Amniotic epithelial cell (primary cell): ENCODE measurements around the gene VDAC2.

Experiments
- DNase-seq: peaks from one replicate; pipeline ENCODE4 v3.0.0-alpha.2; 2010; ENCODE audit warnings: low read depth

Gene VDAC2

GRCh38 chr10:75253281-75254220 is 43.0 kb downstream of the VDAC2 start:
- DNase-seq, result no peak

GRCh38 chr10:75254739-75255138 is 44.1 kb downstream of the VDAC2 start:
- no peak for DNase-seq

DNA sequence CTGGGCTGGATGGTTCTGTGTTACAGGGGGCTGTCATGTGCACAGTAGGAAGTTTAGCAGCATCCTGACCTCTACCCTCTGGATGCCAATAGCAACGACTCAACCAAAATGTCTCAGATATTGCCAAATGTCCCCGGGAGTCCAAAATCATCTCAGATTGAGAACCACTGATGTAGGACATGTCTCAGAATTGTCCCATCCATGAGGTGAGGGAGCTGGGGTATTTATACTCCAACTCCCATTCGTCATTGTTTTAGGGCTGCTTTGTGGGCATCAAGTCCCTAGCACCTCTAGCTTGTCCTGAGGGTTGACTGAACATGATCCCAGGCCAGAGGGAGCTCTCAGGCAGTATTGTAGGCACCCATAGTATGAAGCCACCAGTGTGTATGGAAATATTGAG is 50.4 kb downstream of the VDAC2 start:
- no peak for DNase-seq

DNA sequence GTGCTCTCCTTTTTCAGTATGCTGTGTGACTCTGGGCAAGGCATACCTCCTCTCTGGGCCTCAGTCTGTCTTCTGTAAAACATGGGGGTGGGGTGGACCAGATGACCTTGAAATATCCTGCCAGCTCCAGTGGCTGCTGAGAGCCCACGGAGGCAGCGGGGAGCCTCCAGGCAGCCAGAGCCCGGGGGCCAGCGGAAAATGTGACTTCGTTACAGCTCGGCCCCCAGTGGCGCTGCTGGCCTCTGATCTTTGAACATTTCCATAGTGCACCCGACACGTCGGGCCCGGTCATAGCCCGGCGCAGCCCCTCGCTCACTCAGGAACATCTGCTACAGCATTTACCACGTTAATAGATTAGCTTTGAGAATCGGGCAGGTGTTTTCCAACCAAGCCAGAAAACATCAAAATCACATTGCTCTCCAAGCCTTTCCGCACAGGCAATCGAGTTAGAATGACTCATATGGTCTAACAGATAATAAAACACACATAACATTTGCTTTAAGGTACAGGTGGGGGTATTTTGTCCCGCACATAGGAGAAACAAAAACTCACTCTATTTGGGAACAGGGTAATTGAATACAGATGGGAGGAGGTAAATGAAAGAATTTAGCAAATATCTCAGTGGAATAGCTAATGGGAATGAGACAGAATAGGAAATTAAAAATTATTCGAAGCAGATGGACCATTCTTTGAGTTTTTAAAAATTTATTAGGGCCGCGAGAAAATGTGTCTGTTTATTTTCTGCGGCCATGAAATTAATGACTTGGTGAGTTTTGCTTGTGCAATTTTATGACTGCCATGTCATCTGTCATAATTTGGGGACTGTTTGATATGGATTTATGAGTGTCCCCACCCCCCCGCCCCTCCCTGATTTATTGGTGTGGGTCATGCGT is 51.5 kb downstream of the VDAC2 start:
- DNase-seq, result no peak

- DNase-seq, result no peak
Observed at GRCh38 chr10:75263806-75264205, 53.2 kb downstream of the VDAC2 start.

- no peak for DNase-seq
Observed at GRCh38 chr10:75265856-75266255, 55.3 kb downstream of the VDAC2 start.

GRCh38 chr10:75266945-75267344 is 56.3 kb downstream of the VDAC2 start:
- DNase-seq, result peak; percentile 16

- DNase-seq, result no peak
Observed at GRCh38 chr10:75269605-75270004, 59.0 kb downstream of the VDAC2 start.

DNA sequence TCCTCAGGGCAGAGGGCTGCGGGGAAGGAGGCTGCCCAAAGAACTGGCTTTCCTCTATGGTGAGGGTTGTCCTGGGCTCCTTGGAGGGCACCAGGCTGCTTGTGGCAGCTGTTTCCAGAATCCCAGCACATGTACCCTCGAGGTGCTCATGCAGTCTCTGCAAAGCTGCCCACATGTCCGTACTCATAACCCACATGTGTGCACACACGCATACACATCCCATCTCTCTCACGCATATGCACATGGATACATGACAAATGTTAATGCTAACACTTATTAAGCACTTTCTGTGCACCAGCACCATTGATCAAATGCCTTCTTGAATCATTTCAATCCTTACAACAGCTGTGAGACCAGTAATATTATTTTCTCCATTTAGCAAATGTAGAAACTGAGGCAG is 61.5 kb downstream of the VDAC2 start:
- no peak for DNase-seq

- DNase-seq, result no peak
Observed at GRCh38 chr10:75272896-75273295, 62.3 kb downstream of the VDAC2 start.

DNA sequence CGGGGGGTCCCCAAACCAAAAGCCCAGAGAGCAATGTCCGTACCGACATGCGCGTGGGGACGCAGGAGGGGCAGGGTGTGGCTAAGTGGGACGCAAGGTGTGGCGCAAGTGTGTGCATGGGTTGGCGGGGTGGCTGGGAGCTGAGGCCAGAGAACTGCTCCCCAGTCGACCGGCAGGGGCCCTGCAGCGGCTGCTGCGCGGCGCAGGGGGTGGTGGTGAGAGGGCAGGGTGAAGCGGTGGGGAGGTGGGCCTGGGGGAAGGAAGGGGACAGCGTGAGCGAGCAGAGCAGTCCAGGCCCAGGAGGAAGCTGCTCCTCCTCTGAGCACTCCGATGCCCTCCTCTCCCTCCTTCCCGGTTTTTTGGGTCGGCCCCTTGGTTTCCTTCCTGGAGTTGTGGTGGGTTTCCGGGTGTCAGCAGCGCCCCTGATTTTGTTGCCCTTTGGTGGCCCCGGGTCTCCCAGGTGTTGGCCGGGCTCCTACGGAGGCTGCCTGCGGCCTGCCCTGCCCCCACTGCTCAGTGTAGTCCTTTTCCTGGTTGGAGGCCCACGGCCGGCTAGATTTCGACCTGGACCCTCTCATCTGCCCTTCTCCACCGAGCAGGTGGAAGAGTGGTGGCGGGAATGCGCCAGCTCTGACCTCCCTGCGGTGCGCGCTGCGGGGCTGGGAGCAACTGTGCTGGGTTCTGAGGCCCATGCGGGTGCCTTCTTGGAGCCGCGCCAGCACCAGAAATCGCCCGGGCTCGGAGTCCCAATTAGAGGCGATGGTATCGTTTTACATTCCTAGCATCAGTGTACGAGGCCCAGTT is 65.7 kb downstream of the VDAC2 start:
- DNase-seq, result no peak

DNA sequence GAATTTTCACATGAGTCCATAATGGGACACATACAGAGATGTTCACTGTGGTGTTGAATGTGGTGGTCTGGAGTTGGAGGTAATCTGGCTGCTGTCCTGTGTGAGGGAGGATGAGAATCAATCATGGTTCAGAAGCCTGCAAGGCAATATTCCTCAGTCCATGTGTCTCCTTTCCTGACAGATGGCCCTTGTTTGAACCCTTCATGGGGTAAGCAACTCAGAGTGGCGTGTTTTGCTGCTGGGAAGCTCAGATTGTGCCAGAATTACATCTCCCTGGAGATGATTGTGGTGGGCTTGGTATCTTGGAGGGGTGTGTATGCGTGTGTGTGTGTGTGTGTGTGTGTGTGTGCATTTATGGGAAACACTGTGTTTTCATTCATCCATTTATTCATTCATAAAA is 69.6 kb downstream of the VDAC2 start:
- no peak for DNase-seq
